NT2/D1 (cell line): Measurements from ENCODE around the gene RPN1.

ENCODE experiments used
- DNase-seq: peaks from one replicate; pipeline ENCODE4 v3.0.0-alpha.2; 2011; ENCODE audit warnings: low read depth, low spot score
- H3K27me3 ChIP-seq: 2 replicates; pipeline ENCODE4 v1.6.0; 2011; ENCODE audit warnings: mild to moderate bottlenecking; ENCODE audit not compliant: insufficient read length, insufficient read depth
- H3K36me3 ChIP-seq: 2 replicates; pipeline ENCODE4 v1.6.1; 2011; ENCODE audit warnings: mild to moderate bottlenecking, low read length, mixed read lengths; ENCODE audit not compliant: insufficient read depth, insufficient read length
- H3K4me1 ChIP-seq: 2 replicates; pipeline ENCODE4 v1.5.1; 2011; ENCODE audit not compliant: insufficient read depth, insufficient read length
- H3K4me3 ChIP-seq: 2 replicates; pipeline ENCODE4 v1.5.1; 2011; ENCODE audit warnings: low read depth; ENCODE audit not compliant: insufficient read length
- H3K9ac ChIP-seq: 2 replicates; pipeline ENCODE4 v1.6.0; 2011; ENCODE audit warnings: low read depth; ENCODE audit not compliant: insufficient read length
- H3K9me3 ChIP-seq: 2 replicates; pipeline ENCODE4 v1.5.1; 2011; ENCODE audit warnings: mild to moderate bottlenecking, low read length; ENCODE audit not compliant: insufficient read depth
- SUZ12 ChIP-seq: IDR thresholded peaks from 2 replicates; pipeline ENCODE4 v1.6.1; 2011; ENCODE audit not compliant: insufficient read length, insufficient read depth; ENCODE audit errors: extremely low read depth
- YY1 ChIP-seq: IDR thresholded peaks from 2 replicates; pipeline ENCODE4 v1.6.1; 2011; ENCODE audit not compliant: insufficient read length, insufficient read depth
- ZNF274 ChIP-seq: IDR thresholded peaks from 2 replicates; pipeline ENCODE4 v1.6.1; 2011; ENCODE audit warnings: mild to moderate bottlenecking, low read depth, low read length

RPN1 gene

GRCh38 chr3:128650096-128651050 is at the start of gene RPN1:
Gene RPN1 (minus strand): TSS chr3:128650818. CDS start chr3:128650800, 18 bp downstream.
- peak; percentile 56 for TF ChIP-seq YY1
- TF ChIP-seq ZNF274, result no peak
- no peaks in the 10 kb centered on the region for H3K27me3 ChIP-seq
- peak within 1 kb of the TSS; percentile 100 for H3K4me3 ChIP-seq
- H3K9ac ChIP-seq, result peak within 1 kb of the TSS; percentile 100
- no peaks in the 10 kb centered on the region for H3K9me3 ChIP-seq
- H3K4me1 ChIP-seq, result no peaks in the 10 kb centered on the region
- DNase-seq, result peak; percentile 87
- peaks cover 25% of the 10 kb centered on the region for H3K36me3 ChIP-seq

- no peak for DNase-seq
- Histone ChIP-seq H3K27me3 (peaks cover 2% of the 10 kb centered on the region), H3K36me3 (no peaks in the 10 kb centered on the region), H3K4me1 (peaks cover 8% of the 10 kb centered on the region), H3K9ac (peak overlapping the region; percentile 89), H3K9me3 (no peaks in the 10 kb centered on the region), H3K4me3 (peak overlapping the region; percentile 60)
- TF ChIP-seq SUZ12 (no peak), YY1 (no peak), ZNF274 (no peak)
Measured at GRCh38 chr3:128698211-128699047, 47.8 kb upstream of the RPN1 start.

- TF ChIP-seq ZNF274 (no peak), SUZ12 (no peak), YY1 (no peak)
- no peak overlapping the region for H3K9ac ChIP-seq
- peaks cover 8% of the 10 kb centered on the region for H3K4me1 ChIP-seq
- H3K27me3 ChIP-seq, result peaks cover 2% of the 10 kb centered on the region
- no peak overlapping the region for H3K4me3 ChIP-seq
- no peaks in the 10 kb centered on the region for H3K9me3 ChIP-seq
- H3K36me3 ChIP-seq, result no peaks in the 10 kb centered on the region
- no peak for DNase-seq
Measured at GRCh38 chr3:128697341-128697740, 46.7 kb upstream of the RPN1 start.

- Histone ChIP-seq H3K9me3 (no peaks in the 10 kb centered on the region), H3K4me1 (peaks cover 2% of the 10 kb centered on the region), H3K4me3 (no peak overlapping the region), H3K9ac (no peak overlapping the region), H3K27me3 (peaks cover 2% of the 10 kb centered on the region), H3K36me3 (no peaks in the 10 kb centered on the region)
- no peak for DNase-seq
- no peak for TF ChIP-seq ZNF274
- TF ChIP-seq YY1, result no peak
- TF ChIP-seq SUZ12, result no peak
Measured at GRCh38 chr3:128693696-128694095, 43.1 kb upstream of the RPN1 start.

GRCh38 chr3:128689060-128689459 is 38.4 kb upstream of the RPN1 start:
- H3K9ac ChIP-seq, result no peak overlapping the region
- H3K9me3 ChIP-seq, result no peaks in the 10 kb centered on the region
- no peaks in the 10 kb centered on the region for H3K4me1 ChIP-seq
- DNase-seq, result no peak
- H3K27me3 ChIP-seq, result no peaks in the 10 kb centered on the region
- H3K36me3 ChIP-seq, result no peaks in the 10 kb centered on the region
- H3K4me3 ChIP-seq, result no peak overlapping the region
- no peak for TF ChIP-seq YY1
- no peak for TF ChIP-seq ZNF274
- TF ChIP-seq SUZ12, result no peak

GRCh38 chr3:128686465-128686864 is 35.8 kb upstream of the RPN1 start:
- no peaks in the 10 kb centered on the region for H3K4me1 ChIP-seq
- H3K9me3 ChIP-seq, result no peaks in the 10 kb centered on the region
- no peaks in the 10 kb centered on the region for H3K36me3 ChIP-seq
- no peak overlapping the region for H3K9ac ChIP-seq
- H3K27me3 ChIP-seq, result no peaks in the 10 kb centered on the region
- no peak for TF ChIP-seq ZNF274
- TF ChIP-seq YY1, result no peak
- no peak for TF ChIP-seq SUZ12
- no peak for DNase-seq
- H3K4me3 ChIP-seq, result no peak overlapping the region
